HepG2 (cell line): Measurements from ENCODE around the gene CREBBP.

Experiments
- CTCF ChIP-seq: sonication (generic); formaldehyde crosslinking; IDR thresholded peaks from 2 replicates; pipeline ENCODE4 v1.5.0; 2020; ENCODE audit warnings: mild to moderate bottlenecking, missing genetic modification reagents, moderate library complexity
- LCORL ChIP-seq, 2 experiments: fragments of 450-650 bp in 1 of 2; sonication (generic) in 1 of 2; formaldehyde crosslinking in 1 of 2; IDR thresholded peaks; 2 replicates each; pipeline versions ENCODE4 v1.5.0 to v1.6.1; 2017 to 2020; ENCODE audit warnings: antibody characterized with exemption in 1 of 2, missing genetic modification reagents in 1 of 2
- PHB2 ChIP-seq: fragments of 450-650 bp; IDR thresholded peaks from 2 replicates; pipeline ENCODE4 v1.6.1; 2018; ENCODE audit not compliant: partially characterized antibody
- POLR2A ChIP-seq, 2 experiments: IDR thresholded peaks; 2 replicates each; pipeline ENCODE4 v1.6.1; 2011; ENCODE audit warnings: low read depth in 2 of 2, low read length in 2 of 2, mild to moderate bottlenecking in 1 of 2, moderate library complexity in 1 of 2; ENCODE audit not compliant: insufficient read depth in 1 of 2
- POLR2AphosphoS2 ChIP-seq: IDR thresholded peaks from 2 replicates; pipeline ENCODE4 v1.6.1; 2011; ENCODE audit warnings: low read depth, low read length, improper control_type of control experiment

DNA sequence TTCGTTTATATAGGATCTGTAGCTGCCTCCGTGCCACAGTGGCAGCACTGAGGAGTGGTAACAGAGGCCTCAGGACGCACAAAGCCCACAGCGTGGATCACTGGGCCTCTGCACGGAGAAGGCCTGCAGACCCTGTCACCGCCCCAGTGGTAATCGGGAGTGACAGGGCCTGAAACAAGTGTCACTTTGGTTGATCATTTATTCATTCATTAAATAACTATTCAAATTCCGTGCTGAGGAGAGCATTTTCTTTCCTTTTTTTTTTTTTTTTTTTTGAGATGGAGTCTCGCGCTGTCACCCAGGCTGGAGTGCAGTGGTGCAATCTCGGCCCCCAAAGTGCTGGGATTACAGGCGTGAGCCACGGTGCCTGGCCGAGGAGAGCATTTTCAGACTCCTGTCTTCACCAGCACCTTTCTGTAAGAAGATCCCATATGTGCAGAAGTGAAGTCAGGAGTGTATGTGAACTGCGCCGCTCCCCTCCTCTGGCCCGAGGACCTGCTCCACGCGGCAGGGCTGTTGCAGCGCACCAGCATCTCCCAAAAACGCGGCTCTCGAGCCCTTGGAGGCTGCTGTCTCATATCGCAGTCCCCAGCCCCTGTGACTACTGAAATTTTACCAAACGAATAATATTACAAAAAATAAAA is 118.3 kb downstream of the CREBBP start:
- no peak for TF ChIP-seq PHB2
- TF ChIP-seq LCORL (IDR thresholded peaks at IDR 0.05) = no peak
- TF ChIP-seq LCORL (CRISPR knock-in tag; IDR thresholded peaks at IDR 0.05) = no peak
- TF ChIP-seq POLR2A (IDR thresholded peaks at IDR 0.05; ENCODE audit: insufficient read depth in 1 of 2, low read depth in 2 of 2, low read length in 2 of 2) = no peak
- TF ChIP-seq CTCF (CRISPR knock-in tag) = no peak
- no peak for TF ChIP-seq POLR2AphosphoS2
